Parathyroid adenoma (tissue), 2 donors: Measurements from ENCODE around the gene ACAP1.
A peak's percentile ranks its signal among the peaks of the same experiment; 100 is the strongest.

Experiments used
- H2AFZ ChIP-seq: fragments of 300-600 bp; sonication (generic); one replicate; pipeline ENCODE4 v1.7.0; 2017; ENCODE audit warnings: antibody characterized with exemption, mild to moderate bottlenecking
- H3K27ac ChIP-seq: fragments of 300-600 bp; sonication (generic); one replicate; pipeline ENCODE4 v1.7.0; 2017
- H3K27me3 ChIP-seq: fragments of 300-600 bp; sonication (generic); one replicate; pipeline ENCODE4 v1.7.0; 2017; ENCODE audit warnings: low read length; ENCODE audit not compliant: control insufficient read depth, insufficient read depth
- H3K36me3 ChIP-seq: fragments of 300-600 bp; sonication (generic); one replicate; pipeline ENCODE4 v1.7.0; 2017; ENCODE audit warnings: low read length; ENCODE audit not compliant: control insufficient read depth, insufficient read depth
- H3K4me1 ChIP-seq: fragments of 300-600 bp; sonication (generic); one replicate; pipeline ENCODE4 v1.7.0; 2017; ENCODE audit warnings: control low read depth
- H3K4me2 ChIP-seq: fragments of 300-600 bp; sonication (generic); one replicate; pipeline ENCODE4 v1.7.0; 2017; ENCODE audit warnings: low read length
- H3K4me3 ChIP-seq: fragments of 300-600 bp; sonication (generic); one replicate; pipeline ENCODE4 v1.7.0; 2017; ENCODE audit warnings: low read depth, low read length
- H3K79me2 ChIP-seq: fragments of 300-600 bp; sonication (generic); one replicate; pipeline ENCODE4 v1.7.0; 2017; ENCODE audit warnings: control low read depth
- H3K9ac ChIP-seq: fragments of 300-600 bp; sonication (generic); one replicate; pipeline ENCODE4 v1.7.0; 2017; ENCODE audit warnings: mild to moderate bottlenecking
- H3K9me3 ChIP-seq: fragments of 300-600 bp; sonication (generic); one replicate; pipeline ENCODE4 v1.7.0; 2017; ENCODE audit warnings: low read length; ENCODE audit not compliant: control insufficient read depth
- TF ChIP-seq, protein P1 (sequence below): fragments of 300-600 bp; sonication (generic); IDR thresholded peaks from one replicate; pipeline ENCODE4 v1.7.0; 2017; ENCODE audit warnings: antibody characterized with exemption, mild to moderate bottlenecking
- donor health status: primary hyperparathyroidism.

ACAP1 gene

DNA sequence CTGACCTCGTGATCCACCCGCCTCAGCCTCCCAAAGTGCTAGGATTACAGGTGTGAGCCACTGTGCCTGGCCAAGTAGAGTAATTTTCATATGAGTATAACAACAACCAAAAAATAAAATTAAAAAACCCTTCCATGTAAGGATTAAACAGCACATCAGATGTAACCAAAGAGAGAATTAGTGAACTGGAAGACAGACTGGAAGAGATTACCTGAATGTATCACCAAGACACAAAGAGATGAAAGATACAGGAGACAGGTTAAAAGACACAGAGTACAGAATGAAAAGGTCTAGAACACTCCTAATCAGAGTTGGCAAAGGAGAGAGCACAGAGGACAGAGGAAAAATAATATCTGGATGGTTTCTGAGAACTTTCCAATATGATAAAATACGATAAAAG lies 42.8 kb downstream of the ACAP1 start:
- Histone ChIP-seq H3K4me2 (no peak overlapping the region), H3K4me1 (peaks cover 17% of the 10 kb centered on the region), H2AFZ (no peak overlapping the region), H3K27me3 (no peaks in the 10 kb centered on the region), H3K27ac (no peak overlapping the region), H3K36me3 (no peaks in the 10 kb centered on the region), H3K4me3 (no peak overlapping the region), H3K79me2 (peaks cover 6% of the 10 kb centered on the region), H3K9me3 (no peaks in the 10 kb centered on the region), H3K9ac (no peak overlapping the region)
- TF ChIP-seq, protein P1, sequence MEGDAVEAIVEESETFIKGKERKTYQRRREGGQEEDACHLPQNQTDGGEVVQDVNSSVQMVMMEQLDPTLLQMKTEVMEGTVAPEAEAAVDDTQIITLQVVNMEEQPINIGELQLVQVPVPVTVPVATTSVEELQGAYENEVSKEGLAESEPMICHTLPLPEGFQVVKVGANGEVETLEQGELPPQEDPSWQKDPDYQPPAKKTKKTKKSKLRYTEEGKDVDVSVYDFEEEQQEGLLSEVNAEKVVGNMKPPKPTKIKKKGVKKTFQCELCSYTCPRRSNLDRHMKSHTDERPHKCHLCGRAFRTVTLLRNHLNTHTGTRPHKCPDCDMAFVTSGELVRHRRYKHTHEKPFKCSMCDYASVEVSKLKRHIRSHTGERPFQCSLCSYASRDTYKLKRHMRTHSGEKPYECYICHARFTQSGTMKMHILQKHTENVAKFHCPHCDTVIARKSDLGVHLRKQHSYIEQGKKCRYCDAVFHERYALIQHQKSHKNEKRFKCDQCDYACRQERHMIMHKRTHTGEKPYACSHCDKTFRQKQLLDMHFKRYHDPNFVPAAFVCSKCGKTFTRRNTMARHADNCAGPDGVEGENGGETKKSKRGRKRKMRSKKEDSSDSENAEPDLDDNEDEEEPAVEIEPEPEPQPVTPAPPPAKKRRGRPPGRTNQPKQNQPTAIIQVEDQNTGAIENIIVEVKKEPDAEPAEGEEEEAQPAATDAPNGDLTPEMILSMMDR = no peak

DNA sequence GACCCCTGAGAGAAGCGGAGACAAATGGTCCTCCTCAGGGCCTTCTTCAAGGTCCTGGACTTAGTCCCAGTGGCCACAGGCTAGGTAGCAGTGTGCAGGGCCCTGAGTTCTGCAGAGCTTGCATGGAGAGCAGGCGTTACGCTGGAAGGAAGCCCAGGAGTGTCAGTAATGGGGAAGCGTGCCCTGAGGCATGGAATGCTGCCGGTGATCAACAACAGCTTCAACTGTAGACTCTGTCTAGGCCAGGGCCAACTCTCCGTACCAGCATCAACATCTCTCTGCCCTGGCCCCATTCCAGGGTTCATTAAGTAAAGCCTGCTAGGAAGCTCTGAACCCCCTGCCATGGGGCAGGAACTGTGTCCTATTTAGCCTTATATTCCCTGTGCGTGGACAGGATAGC lies 44.0 kb downstream of the ACAP1 start:
- H3K36me3 ChIP-seq = no peaks in the 10 kb centered on the region
- H3K9ac ChIP-seq = no peak overlapping the region
- H3K4me2 ChIP-seq = peak overlapping the region; percentile 91
- H3K9me3 ChIP-seq = no peaks in the 10 kb centered on the region
- H3K4me3 ChIP-seq = peak overlapping the region; percentile 63
- H3K27ac ChIP-seq = peak overlapping the region; percentile 88
- peaks cover 17% of the 10 kb centered on the region for H3K4me1 ChIP-seq
- H3K27me3 ChIP-seq = no peaks in the 10 kb centered on the region
- H3K79me2 ChIP-seq = peaks cover 6% of the 10 kb centered on the region
- TF ChIP-seq, protein P1 = no peak
- peak overlapping the region; percentile 97 for H2AFZ ChIP-seq

DNA sequence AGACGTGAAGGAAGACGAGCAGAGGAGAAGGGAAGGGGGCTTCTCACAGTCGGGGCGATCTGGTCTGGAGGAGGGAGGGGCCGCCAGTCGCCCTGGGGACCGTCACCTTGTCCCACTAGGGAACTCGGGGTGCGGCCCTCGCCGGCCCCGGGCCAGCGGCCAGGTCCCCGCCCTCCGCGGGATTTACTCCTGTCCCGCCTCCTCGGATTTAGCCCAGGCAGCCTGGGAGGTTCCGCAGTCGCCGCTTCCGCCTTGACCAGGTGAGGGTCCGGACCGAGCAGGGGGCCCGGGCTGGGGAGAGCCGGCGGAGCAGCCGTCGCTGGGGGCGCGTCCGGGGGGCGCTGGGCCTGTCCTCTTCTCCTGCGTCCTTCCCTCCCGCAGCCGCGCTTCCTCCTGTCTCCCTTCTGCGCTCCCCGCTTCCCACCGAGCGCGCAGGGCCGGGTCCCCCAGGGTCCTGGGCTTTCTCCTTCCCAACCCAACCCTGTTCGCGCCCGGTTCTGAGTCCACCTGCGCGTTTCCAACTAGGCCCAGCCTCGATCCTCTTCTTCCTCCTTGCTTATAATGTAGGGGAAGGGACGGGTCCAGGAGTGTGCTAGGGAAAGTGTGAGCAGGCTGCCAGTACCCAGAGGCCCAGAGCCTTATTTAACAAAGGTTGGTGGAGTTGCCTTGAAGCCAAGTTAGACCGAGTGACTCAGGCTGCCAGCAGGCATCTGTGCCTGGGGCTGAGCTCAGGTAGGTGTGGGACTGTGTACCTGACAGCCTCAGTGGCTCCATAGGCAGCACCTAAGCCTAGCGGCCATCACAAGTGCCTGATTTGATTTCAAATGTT lies 44.7 kb downstream of the ACAP1 start, which contains the start of gene TNK1:
TSS of gene TNK1 (plus strand) at position 235 of the 829 bp plus-strand sequence. CDS start 1,838 bp downstream, outside the sequence.
- Histone ChIP-seq H3K9ac (no peak within 1 kb of the TSS), H3K79me2 (peaks cover 6% of the 10 kb centered on the region), H3K27ac (peak within 1 kb of the TSS; percentile 88), H3K4me1 (peaks cover 17% of the 10 kb centered on the region), H3K36me3 (no peaks in the 10 kb centered on the region), H3K9me3 (no peaks in the 10 kb centered on the region), H2AFZ (peak within 1 kb of the TSS; percentile 97), H3K4me2 (peak within 1 kb of the TSS; percentile 91), H3K4me3 (peak within 1 kb of the TSS; percentile 63), H3K27me3 (no peaks in the 10 kb centered on the region)
- TF ChIP-seq, protein P1 = no peak

GRCh38 chr17:7382901-7383300 lies 46.6 kb downstream of the ACAP1 start:
- Histone ChIP-seq H3K4me1 (peaks cover 17% of the 10 kb centered on the region), H3K4me2 (no peak overlapping the region), H3K27me3 (no peaks in the 10 kb centered on the region), H3K4me3 (no peak overlapping the region), H3K9me3 (no peaks in the 10 kb centered on the region), H3K36me3 (no peaks in the 10 kb centered on the region), H3K79me2 (peaks cover 6% of the 10 kb centered on the region), H2AFZ (no peak overlapping the region), H3K27ac (no peak overlapping the region), H3K9ac (no peak overlapping the region)
- TF ChIP-seq, protein P1 = no peak

GRCh38 chr17:7383371-7383741 lies 47.0 kb downstream of the ACAP1 start:
- H3K4me3 ChIP-seq = no peak overlapping the region
- H3K27me3 ChIP-seq = no peaks in the 10 kb centered on the region
- H3K27ac ChIP-seq = no peak overlapping the region

More at GRCh38 chr17:7383371-7383741, 47.0 kb downstream of the ACAP1 start:
- Histone ChIP-seq H3K36me3 (no peaks in the 10 kb centered on the region), H3K79me2 (peaks cover 6% of the 10 kb centered on the region), H2AFZ (no peak overlapping the region), H3K4me1 (peaks cover 17% of the 10 kb centered on the region), H3K9ac (no peak overlapping the region), H3K9me3 (no peaks in the 10 kb centered on the region), H3K4me2 (no peak overlapping the region)
- TF ChIP-seq, protein P1 = no peak
